Epithelial cell of esophagus (primary cell): ENCODE measurements around the gene KRTAP10-3.
"Not testable (repeated sequence)": the region's sequence is repeated elsewhere in the genome, so short reads cannot be mapped to it uniquely, and the experiment has no call there.

Experiments used
- DNase-seq: peaks from one replicate; pipeline ENCODE4 v3.0.0; 2010; ENCODE audit warnings: low read depth
- H3K4me3 ChIP-seq: 2 replicates; pipeline ENCODE4 v1.5.1; 2011; ENCODE audit warnings: mild to moderate bottlenecking, low read length, control low read depth
- TF ChIP-seq, protein P1 (sequence below): IDR thresholded peaks from 2 replicates; pipeline ENCODE4 v1.5.1; 2011; ENCODE audit warnings: low read depth, mild to moderate bottlenecking, low read length, control low read depth, inconsistent platforms; ENCODE audit not compliant: insufficient read depth; ENCODE audit errors: missing control alignments

KRTAP10-3 gene

DNA sequence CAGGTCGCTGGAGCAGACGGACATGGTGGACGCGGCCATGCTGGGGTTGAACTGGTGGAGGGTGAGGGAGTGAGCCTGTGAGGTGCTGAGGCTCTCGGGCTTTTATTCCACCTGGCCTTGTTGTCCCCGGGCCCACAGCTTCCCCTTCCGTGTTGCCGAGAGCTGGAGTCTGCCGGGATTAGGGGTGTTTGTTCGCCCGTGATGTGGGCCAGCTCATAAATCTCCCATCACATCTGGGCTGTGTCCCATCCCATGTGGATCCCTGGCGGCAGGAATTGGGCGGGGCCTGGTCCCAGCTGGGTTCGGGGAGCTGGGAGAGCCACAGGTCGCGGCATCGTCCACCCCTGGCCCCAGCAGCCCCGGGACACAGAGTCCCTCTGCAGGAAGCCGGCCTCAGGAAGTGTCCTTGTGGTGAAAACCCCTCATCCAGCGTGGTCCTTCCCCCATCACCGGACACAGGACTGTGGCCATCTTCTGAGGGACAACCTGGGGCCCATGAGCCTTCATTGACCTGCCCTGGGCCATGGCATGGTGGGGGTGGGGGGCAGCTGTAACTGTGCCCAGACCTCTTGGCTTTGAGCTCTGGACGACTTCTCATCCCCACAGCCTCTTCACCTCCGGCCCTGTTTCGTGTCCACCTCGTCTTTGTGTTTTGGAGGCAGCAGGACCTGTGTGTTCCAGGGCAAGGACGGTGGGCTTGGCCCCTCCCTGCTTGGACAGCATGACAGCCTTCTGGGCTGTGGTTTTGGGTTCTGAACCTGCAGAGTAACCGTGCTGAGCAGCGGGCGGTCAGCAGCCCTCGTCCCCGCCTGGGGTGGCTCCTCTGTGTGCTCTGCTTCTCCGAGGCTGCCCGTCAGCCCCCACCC is 34.1 kb upstream of the KRTAP10-3 start, which contains the start of gene KRTAP10-6:
TSS of gene KRTAP10-6 (minus strand) at position 60 of the 866 bp plus-strand sequence. CDS start at position 39, 21 bp downstream.
- H3K4me3 ChIP-seq, result no peak within 1 kb of the TSS
- no peak for DNase-seq
- TF ChIP-seq, protein P1, sequence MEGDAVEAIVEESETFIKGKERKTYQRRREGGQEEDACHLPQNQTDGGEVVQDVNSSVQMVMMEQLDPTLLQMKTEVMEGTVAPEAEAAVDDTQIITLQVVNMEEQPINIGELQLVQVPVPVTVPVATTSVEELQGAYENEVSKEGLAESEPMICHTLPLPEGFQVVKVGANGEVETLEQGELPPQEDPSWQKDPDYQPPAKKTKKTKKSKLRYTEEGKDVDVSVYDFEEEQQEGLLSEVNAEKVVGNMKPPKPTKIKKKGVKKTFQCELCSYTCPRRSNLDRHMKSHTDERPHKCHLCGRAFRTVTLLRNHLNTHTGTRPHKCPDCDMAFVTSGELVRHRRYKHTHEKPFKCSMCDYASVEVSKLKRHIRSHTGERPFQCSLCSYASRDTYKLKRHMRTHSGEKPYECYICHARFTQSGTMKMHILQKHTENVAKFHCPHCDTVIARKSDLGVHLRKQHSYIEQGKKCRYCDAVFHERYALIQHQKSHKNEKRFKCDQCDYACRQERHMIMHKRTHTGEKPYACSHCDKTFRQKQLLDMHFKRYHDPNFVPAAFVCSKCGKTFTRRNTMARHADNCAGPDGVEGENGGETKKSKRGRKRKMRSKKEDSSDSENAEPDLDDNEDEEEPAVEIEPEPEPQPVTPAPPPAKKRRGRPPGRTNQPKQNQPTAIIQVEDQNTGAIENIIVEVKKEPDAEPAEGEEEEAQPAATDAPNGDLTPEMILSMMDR, result no peak

DNA sequence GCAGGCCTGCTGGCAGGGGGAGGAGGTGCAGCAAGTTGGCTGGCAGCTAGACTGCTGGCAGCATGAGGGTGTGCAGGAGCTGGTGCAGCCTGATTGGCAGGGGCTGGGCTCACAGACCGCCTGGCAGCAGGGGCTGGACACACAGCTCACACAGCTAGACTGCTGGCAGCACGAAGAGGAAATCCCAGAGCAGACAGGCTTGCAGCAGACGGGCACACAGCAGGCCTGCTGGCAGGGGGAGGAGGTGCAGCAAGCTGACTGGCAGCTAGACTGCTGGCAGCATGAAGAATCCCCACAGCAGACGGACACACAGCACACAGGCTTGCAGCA is 33.2 kb upstream of the KRTAP10-3 start:
- DNase-seq, H3K4me3 ChIP-seq: not testable (repeated sequence)

DNA sequence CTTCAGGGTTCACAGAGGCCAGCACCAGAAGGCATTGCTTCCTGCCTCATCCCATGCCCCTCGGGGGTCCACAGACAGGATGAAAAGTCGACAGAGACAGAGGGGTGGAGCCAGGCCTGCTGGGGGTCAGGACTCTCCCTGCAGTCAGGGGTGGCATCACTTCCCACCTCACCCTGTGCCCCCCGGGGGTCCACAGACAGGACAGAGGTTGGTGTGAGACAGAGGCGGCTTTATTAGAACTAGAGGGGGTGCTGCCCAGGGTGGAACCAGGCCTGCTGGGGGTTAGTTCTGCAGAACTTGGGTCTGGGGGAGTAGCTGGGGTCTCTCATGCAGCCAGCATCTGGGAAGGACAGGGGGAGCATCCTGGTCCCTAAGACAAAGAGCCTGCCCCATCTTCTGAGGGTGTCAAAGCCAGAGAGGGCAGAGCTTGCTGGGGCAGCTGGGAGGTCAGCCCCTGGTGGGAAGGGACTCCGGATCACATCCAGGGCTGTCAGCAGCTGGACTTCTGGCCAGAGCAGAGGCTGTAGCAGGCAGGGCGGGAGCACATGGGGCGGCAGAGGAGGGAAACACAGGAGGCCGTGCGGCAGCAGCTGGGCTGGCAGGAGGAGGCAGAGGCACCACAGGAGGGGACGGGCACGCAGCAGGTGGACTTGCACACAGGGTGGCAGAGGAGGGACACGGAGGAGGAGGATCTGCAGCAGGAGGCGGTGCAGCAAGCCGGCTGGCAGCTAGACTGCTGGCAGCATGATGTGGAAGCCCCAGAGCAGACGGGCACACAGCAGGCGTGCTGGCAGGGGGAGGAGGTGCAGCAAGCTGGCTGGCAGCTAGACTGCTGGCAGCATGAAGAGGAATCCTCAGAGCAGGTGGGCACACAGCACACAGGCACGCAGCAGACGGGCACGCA is 32.6 kb upstream of the KRTAP10-3 start:
- not testable (repeated sequence) for DNase-seq, H3K4me3 ChIP-seq

DNA sequence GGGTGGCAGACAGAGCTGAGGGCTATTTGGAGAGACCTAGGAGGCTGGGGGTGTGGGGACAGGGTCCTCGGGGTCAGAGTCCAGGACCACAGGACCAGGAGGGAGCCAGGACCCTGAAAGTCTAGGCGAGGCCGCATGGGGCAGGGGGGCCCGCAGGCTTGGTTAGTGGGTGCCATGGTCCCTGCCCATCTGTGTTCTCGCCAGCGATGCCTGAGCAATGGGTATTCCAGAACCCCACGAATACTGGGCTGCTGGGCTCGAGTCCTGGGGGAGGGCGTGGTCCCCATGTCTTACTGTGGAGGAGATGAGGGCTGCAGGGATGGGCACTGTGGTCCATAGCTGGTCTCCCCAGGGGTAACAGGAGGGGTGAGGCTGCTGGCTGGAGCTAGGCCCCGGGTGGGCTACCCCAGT is 31.7 kb upstream of the KRTAP10-3 start:
- H3K4me3 ChIP-seq, result no peak overlapping the region
- TF ChIP-seq, protein P1, result no peak
- DNase-seq, result no peak

DNA sequence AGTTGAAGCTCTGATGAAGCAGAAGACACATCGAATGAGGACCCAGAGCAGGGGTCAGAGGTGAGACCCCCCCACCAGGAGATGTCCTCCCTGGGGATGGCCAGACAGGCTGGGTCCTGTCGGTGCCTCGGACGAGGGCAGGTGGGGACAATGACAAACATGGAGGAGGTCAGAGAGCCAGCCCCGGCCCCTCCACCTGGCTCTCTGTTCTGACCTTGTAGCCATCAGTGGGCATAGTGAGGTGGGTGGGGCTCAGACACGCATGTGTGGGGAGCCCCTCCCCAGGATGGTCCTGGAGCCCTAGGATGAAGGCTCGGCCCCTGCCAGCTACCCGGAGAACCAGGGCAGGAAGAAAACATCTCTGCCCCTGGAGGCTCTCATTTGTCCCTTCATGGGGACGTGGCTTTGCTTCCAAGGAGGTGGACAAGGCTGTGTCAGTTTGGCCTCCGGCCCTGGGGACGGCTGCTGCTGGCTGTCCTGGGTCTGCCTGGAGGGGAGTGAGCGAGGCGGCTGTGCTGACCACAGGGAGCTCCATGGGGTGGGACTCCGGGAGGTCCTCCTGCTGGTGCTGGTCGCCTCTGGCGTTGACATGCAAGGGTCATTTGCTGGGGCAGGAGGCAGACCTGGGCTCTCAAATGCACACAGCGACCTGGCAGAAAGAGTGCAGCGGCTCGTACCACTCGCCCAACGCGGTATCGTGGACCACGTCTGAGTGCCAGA is 31.2 kb upstream of the KRTAP10-3 start:
- H3K4me3 ChIP-seq, result no peak overlapping the region
- DNase-seq, result no peak
- TF ChIP-seq, protein P1, result no peak

DNA sequence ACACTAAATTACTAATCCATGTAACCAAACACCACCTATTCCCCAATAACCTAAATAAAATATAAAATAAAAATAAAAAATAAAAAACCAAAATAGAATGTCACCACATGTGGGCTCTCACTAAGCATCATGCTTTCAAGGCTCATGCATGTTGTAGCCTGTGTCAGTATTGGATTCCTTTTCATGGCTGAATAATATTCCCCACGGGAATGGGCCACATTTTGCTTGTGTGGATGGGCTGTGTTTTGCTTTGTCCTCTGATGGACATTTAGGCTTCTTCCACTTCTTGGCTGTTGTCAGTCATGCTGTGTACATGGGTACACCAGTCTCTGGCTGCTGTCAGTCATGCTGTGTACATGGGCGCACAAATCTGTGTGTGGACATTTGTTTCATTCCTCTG is 30.5 kb upstream of the KRTAP10-3 start:
- TF ChIP-seq, protein P1, result no peak
- H3K4me3 ChIP-seq, result no peak overlapping the region
- no peak for DNase-seq

DNA sequence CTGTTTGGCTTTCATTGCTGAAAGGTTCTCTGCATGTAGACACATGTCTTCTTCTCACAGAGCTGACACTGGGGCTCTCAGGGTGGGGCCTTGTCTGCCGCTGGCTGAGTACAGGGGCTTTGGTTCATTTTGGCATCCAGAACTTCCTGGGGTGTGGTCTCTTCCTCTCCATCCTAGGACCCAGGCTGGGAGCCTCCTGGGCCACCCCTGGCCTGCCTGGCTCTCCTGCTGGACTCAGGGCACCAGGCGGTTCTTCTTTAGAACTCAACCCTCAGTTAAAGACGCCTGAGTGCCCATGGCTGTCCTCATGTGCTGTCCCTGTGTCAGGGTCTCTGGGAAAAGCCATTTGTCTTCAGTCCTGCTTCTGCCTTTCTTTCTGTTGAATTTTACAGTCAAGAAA is 27.3 kb upstream of the KRTAP10-3 start:
- no peak overlapping the region for H3K4me3 ChIP-seq
- TF ChIP-seq, protein P1, result no peak
- DNase-seq, result no peak
